ENCODE results near the gene GUCY2D.

DNA sequence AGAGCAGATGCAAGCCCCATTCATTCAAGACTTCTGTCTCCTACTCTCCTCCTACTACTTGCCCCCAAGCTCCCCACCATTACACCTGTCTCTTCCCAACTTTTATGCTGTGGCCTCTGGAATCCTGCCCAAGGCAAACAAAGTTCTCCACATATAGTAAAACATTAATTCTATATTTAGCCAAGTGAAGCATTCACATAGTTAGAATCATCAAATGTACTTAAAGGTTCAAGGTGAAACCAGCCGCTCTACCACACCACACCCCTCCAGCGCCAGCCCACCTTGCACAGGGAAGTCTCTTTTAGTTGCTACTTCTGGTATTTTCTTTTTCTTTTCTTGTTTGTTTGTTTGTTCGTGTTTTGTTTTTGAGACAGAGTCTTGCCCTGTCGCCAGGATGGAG is 25.4 kb upstream of the GUCY2D start:
- TF ChIP-seq EZH2 (IDR thresholded peaks at IDR 0.05; ENCODE audit: insufficient read depth, poor library complexity, severe bottlenecking): no peak
- TF ChIP-seq EZH2phosphoT487 (IDR thresholded peaks at IDR 0.05; ENCODE audit: insufficient read depth, low read depth): no peak

Data from GM23248 (cell line).